ENCODE measurements around the gene GNG11.

DNA sequence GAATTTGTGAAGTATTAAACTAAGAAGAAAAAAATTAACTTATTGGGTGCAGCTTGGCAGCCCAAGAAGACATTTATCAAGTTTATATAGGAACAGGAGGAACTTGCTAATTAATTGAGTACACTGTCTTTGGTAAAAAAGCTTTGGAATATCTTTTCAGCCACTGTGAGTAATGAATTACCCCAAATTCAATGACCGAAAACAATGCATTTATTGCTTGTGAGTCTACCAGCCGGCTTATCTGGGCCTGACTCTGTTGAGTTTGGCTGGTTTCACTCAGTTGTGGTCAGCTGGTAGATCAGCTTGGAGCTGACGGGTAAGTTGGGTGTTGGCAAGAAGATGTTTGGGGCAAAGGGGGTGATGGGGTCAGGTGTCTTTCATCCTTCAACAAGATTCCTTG is 11.6 kb downstream of the GNG11 start:
- TF ChIP-seq, protein P1, sequence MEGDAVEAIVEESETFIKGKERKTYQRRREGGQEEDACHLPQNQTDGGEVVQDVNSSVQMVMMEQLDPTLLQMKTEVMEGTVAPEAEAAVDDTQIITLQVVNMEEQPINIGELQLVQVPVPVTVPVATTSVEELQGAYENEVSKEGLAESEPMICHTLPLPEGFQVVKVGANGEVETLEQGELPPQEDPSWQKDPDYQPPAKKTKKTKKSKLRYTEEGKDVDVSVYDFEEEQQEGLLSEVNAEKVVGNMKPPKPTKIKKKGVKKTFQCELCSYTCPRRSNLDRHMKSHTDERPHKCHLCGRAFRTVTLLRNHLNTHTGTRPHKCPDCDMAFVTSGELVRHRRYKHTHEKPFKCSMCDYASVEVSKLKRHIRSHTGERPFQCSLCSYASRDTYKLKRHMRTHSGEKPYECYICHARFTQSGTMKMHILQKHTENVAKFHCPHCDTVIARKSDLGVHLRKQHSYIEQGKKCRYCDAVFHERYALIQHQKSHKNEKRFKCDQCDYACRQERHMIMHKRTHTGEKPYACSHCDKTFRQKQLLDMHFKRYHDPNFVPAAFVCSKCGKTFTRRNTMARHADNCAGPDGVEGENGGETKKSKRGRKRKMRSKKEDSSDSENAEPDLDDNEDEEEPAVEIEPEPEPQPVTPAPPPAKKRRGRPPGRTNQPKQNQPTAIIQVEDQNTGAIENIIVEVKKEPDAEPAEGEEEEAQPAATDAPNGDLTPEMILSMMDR (conservative IDR thresholded peaks at IDR 0.05 in 1 of 2, IDR thresholded peaks at IDR 0.05 in 1 of 2; ENCODE audit: low read depth in 1 of 2, low read length in 2 of 2) = no peak
- no peak for TF ChIP-seq EZH2 (IDR thresholded peaks at IDR 0.05; ENCODE audit: low read length, missing control alignments)
